Measurements from ENCODE around the gene MED4. TPM values are rescaled to one million over a fixed set of nuclear protein-coding genes. Genes with fewer than 3 reads are reported as not detected.

MED4 gene
- total and polyA plus RNA-seq, 2 donors (not counting 1 experiment from before 2014, with no cell fraction given): 25.4 to 66.7 TPM

- Histone ChIP-seq H3K4me1 (ENCODE audit: control insufficient read depth, extremely low read depth, insufficient read depth, low read length) (no peaks in the 10 kb centered on the region), H4K20me1 (ENCODE audit: control insufficient read depth, extremely low read depth, insufficient read depth, low read length) (no peaks in the 10 kb centered on the region), H3K9ac (ENCODE audit: insufficient read depth, low read length) (no peak overlapping the region), H3K27ac (ENCODE audit: insufficient read depth, low read length) (no peak overlapping the region), H3K9me3 (ENCODE audit: control insufficient read depth, insufficient read depth, low read depth, low read length) (no peaks in the 10 kb centered on the region), H3K79me2 (ENCODE audit: control insufficient read depth, insufficient read depth, low read length) (peaks cover 34% of the 10 kb centered on the region), H3K4me3 (replicated peaks in 1 of 4; ENCODE audit: control extremely low read depth in 1 of 4, insufficient read depth in 1 of 4, low read depth in 3 of 4, low read length in 4 of 4) (no peak overlapping the region), H3K27me3 (ENCODE audit: control insufficient read depth, insufficient read depth, low read length) (no peaks in the 10 kb centered on the region), H3K36me3 (ENCODE audit: control insufficient read depth, insufficient read depth, low read length) (peaks cover 4% of the 10 kb centered on the region), H2AFZ (ENCODE audit: low read length) (no peak overlapping the region), H3K4me2 (ENCODE audit: extremely low read depth, insufficient read depth, low read length) (no peak overlapping the region)
- TF ChIP-seq EZH2 (IDR thresholded peaks at IDR 0.05; ENCODE audit: low read length, missing control alignments) (no peak), CTCF (conservative IDR thresholded peaks at IDR 0.05 in 1 of 2, IDR thresholded peaks at IDR 0.05 in 1 of 2; ENCODE audit: low read depth in 1 of 2, low read length in 2 of 2) (no peak)
- DNase-seq (ENCODE audit: low read depth in 2 of 2): no peak
Observed at GRCh38 chr13:48086272-48086671, 8.6 kb downstream of the MED4 start.

GRCh38 chr13:48081739-48082138 is 13.2 kb downstream of the MED4 start:
- peaks cover 11% of the 10 kb centered on the region for H3K36me3 ChIP-seq (ENCODE audit: control insufficient read depth, insufficient read depth, low read length)

GRCh38 chr13:48078251-48078656 is 16.6 kb downstream of the MED4 start:
- no peak overlapping the region for H2AFZ ChIP-seq (ENCODE audit: low read length)
- no peak overlapping the region for H3K4me2 ChIP-seq (ENCODE audit: extremely low read depth, insufficient read depth, low read length)
- H3K4me1 ChIP-seq (ENCODE audit: control insufficient read depth, extremely low read depth, insufficient read depth, low read length): no peaks in the 10 kb centered on the region
- TF ChIP-seq EZH2 (IDR thresholded peaks at IDR 0.05; ENCODE audit: low read length, missing control alignments) (no peak), CTCF (conservative IDR thresholded peaks at IDR 0.05 in 1 of 2, IDR thresholded peaks at IDR 0.05 in 1 of 2; ENCODE audit: low read depth in 1 of 2, low read length in 2 of 2) (no peak)
- peak in 1 of 2 donors; percentile 3 for DNase-seq (ENCODE audit: low read depth in 2 of 2)
- no peaks in the 10 kb centered on the region for H3K9me3 ChIP-seq (ENCODE audit: control insufficient read depth, insufficient read depth, low read depth, low read length)
- H4K20me1 ChIP-seq (ENCODE audit: control insufficient read depth, extremely low read depth, insufficient read depth, low read length): no peaks in the 10 kb centered on the region
- H3K36me3 ChIP-seq (ENCODE audit: control insufficient read depth, insufficient read depth, low read length): peaks cover 14% of the 10 kb centered on the region
- H3K4me3 ChIP-seq (replicated peaks in 1 of 4; ENCODE audit: control extremely low read depth in 1 of 4, insufficient read depth in 1 of 4, low read depth in 3 of 4, low read length in 4 of 4): no peak overlapping the region
- H3K27ac ChIP-seq (ENCODE audit: insufficient read depth, low read length): no peak overlapping the region
- H3K79me2 ChIP-seq (ENCODE audit: control insufficient read depth, insufficient read depth, low read length): no peaks in the 10 kb centered on the region
- H3K9ac ChIP-seq (ENCODE audit: insufficient read depth, low read length): no peak overlapping the region
- H3K27me3 ChIP-seq (ENCODE audit: control insufficient read depth, insufficient read depth, low read length): no peaks in the 10 kb centered on the region

More at GRCh38 chr13:48081739-48082138, 13.2 kb downstream of the MED4 start:
- Histone ChIP-seq H4K20me1 (ENCODE audit: control insufficient read depth, extremely low read depth, insufficient read depth, low read length) (no peaks in the 10 kb centered on the region), H3K9me3 (ENCODE audit: control insufficient read depth, insufficient read depth, low read depth, low read length) (no peaks in the 10 kb centered on the region), H3K4me3 (replicated peaks in 1 of 4; ENCODE audit: control extremely low read depth in 1 of 4, insufficient read depth in 1 of 4, low read depth in 3 of 4, low read length in 4 of 4) (no peak overlapping the region), H3K4me1 (ENCODE audit: control insufficient read depth, extremely low read depth, insufficient read depth, low read length) (no peaks in the 10 kb centered on the region), H3K9ac (ENCODE audit: insufficient read depth, low read length) (no peak overlapping the region), H3K4me2 (ENCODE audit: extremely low read depth, insufficient read depth, low read length) (no peak overlapping the region), H3K79me2 (ENCODE audit: control insufficient read depth, insufficient read depth, low read length) (no peaks in the 10 kb centered on the region), H3K27ac (ENCODE audit: insufficient read depth, low read length) (no peak overlapping the region), H2AFZ (ENCODE audit: low read length) (no peak overlapping the region), H3K27me3 (ENCODE audit: control insufficient read depth, insufficient read depth, low read length) (no peaks in the 10 kb centered on the region)
- no peak for DNase-seq (ENCODE audit: low read depth in 2 of 2)
- no peak for TF ChIP-seq EZH2 (IDR thresholded peaks at IDR 0.05; ENCODE audit: low read length, missing control alignments)
- TF ChIP-seq CTCF (conservative IDR thresholded peaks at IDR 0.05 in 1 of 2, IDR thresholded peaks at IDR 0.05 in 1 of 2; ENCODE audit: low read depth in 1 of 2, low read length in 2 of 2): no peak
